NCI-H446 (cell line): ENCODE measurements around the gene CEMIP.
"Not testable (repeated sequence)": the region's sequence is repeated elsewhere in the genome, so short reads cannot be mapped to it uniquely, and the experiment has no call there.

Source experiments
- DNase-seq, 2 experiments: peaks; one replicate each; lab custom pipeline; 2025; lab: John Stamatoyannopoulos, UW

Gene CEMIP

DNA sequence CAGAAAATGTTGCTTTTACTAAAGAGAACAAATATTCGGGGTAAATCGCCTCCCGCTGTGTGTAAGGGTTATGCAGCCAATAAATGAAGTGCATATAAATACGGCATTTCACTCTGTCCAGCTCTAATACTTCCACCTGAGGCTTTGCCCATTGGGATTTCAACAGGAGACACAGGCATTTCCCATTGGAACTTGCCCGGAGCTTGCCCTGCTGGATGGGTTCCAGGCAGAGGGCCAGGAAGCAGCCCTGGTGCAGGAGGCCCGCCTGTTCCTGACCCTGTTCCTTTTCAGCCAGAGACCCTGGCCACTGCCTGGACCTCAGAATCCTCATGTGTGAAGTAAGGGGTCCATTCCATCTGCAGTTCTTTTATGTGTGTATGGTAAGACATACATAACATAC is 17.4 kb upstream of the CEMIP start:
- no peak for DNase-seq

GRCh38 chr15:80763235-80763634 is 15.9 kb upstream of the CEMIP start:
- DNase-seq, result not testable (repeated sequence)

DNA sequence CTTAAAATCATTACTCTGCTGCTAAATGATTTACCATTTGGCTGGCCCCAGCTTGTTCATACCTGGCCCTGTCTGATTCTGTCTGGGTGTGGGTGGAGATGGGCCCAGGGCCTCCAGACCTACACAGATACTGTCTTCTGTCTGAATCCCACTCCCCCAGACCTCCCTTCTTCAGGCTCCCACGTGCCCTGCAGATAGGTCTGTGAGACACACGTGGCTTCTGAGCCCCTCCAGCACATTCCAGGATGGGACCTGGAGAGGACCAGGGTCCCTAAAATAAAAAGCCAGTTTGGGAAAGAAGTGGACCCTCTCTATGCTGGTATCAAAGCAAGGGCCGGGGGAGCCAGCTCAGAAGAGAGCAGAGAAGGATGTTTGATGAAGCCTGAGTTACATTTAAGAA is 14.6 kb upstream of the CEMIP start:
- no peak for DNase-seq

GRCh38 chr15:80766275-80766674 is 12.9 kb upstream of the CEMIP start:
- no peak for DNase-seq

- no peak for DNase-seq
Measured at GRCh38 chr15:80768158-80768557, 11.0 kb upstream of the CEMIP start.

DNA sequence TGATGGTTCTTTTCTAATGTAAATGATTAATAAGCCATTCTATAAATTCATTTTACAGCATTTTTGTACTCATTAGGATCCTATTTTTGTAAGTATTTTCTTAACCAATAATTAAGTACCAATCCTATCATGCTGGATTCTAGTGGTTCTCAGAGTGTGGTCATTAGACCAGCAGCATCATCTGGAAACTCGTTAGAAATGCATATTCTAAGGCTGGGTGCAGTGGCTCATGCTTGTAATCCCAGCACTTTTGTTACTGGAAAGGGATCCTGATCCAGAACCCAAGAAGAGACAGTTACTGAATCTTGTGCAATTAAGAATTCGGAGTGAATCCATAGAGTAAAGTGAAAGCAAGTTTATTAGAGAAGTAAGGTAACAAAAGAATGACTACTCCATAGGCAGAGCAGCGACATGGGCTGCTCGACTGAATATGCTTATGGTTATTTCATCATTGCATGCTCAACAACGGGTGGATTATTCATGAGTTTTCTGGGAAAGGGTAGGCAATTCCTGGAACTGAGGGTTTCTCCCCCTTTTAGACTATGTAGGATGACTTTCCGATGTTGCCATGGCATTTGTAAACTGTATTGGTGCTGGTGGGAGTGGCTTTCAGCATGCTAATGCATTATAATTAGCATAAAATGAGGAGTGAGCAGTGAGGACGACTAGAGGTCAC is 9.9 kb upstream of the CEMIP start:
- no peak for DNase-seq

DNA sequence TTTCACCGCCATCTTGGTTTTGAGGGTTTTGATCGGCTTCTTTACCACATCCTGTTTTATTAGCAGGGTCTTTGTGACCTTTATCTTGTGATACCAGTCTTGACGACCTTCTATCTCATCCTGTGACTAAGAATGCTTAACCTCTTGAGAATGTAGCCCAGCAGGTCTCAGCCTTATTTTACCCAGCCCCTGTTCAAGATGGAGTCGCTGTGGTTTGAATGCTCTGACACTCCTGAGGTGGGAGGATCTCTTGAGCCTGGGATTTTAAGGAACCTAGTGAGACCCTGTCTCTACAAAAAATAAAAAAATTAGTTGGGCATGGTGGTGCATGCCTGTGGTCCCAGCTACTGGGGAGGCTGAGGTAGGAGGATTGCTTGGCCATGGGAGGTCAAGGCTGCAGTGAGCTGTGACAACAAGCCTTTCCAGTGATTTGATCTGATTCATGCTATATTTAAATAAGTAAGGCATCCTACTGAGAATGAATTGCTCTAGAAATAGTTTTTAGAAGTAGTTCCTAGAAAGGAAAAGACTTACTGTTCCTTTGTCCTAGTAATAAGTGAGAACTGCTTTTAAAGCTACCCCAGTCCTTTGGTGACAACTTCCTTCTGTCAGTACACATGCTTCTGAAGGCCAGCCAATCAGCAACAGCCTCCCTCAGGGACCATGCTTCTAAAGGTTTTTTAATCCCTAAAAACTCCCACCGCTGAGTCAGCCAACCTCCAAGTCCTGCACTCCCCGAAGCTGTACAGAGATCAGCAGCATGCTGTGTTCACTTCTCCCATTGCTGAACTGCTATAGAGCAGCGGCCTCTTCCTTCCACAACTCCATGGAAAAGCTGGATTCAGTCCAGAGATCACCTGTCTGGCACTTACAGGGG is 9.1 kb upstream of the CEMIP start:
- no peak for DNase-seq

- no peak for DNase-seq
Measured at GRCh38 chr15:80773122-80773551, 6.0 kb upstream of the CEMIP start.

GRCh38 chr15:80773792-80774352 is 5.3 kb upstream of the CEMIP start:
- DNase-seq, result no peak

GRCh38 chr15:80774486-80774885 is 4.7 kb upstream of the CEMIP start:
- DNase-seq, result no peak

GRCh38 chr15:80775338-80775737 is 3.8 kb upstream of the CEMIP start:
- no peak for DNase-seq

GRCh38 chr15:80776420-80777045 is 2.6 kb upstream of the CEMIP start:
- DNase-seq, result peak; percentile 68 to 90

DNA sequence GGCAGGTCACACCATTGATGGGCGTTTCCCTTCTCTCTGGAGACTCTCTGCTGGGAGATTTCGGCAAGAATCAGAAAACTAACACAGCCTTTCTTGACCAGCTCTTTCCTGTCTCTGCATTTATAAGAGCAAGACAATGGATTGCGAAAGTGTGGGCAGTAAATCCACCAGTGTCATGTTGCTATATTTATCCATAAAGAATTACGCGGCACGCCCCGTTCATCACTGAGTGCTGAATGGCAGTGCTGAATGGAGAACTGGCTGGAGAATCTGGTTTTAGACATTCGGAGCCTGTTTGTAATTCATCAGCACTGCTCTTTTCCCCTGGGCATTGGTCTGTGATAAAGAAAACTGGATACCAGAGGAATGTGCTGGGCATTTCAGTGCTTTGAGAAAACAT is 2.0 kb upstream of the CEMIP start:
- DNase-seq, result no peak

- DNase-seq, result no peak
Measured at GRCh38 chr15:80777826-80778620, 1.1 kb upstream of the CEMIP start.

DNA sequence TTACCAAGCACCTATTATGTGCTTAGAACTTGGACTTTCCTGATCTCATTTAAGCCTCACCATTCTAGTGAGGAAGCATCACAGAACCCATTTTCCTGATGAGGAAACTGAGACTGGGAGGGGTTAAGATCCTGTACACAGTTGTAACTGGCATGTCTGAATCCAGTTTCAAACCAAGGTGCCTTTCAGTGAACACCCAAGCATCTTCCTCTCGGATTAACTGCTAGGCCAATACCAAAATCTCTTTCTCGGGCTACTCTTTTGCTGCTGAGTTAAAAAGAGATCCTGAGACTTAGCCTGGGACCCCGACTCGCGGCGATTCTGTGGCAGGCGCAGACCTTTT is 578 bp upstream of the CEMIP start:
- DNase-seq, result no peak

- peak in 1 of 2 experiments; percentile 34 for DNase-seq
Measured at GRCh38 chr15:80779658-80780415, 667 bp downstream of the CEMIP start.

- no peak for DNase-seq
Measured at GRCh38 chr15:80780416-80781221, 1.4 kb downstream of the CEMIP start.

DNA sequence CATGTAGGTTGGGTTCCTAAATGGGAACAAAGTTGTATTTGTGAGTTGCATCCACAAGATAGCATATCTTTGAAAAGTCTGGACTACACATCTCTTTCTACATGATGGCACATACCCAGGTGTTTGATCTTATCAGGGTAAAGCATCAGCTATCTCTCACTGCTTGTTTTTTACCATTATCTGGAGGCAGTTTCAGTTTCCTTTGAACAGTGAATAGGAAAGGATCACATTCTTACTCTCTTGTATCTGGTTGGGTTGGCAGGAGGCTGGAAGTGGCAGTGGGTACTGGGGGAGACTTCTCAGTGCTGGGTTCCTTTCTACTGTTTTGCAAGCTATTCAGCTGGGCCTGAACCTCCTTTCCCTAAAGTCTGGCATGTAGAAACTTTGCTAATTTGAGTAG is 4.1 kb downstream of the CEMIP start:
- no peak for DNase-seq

DNA sequence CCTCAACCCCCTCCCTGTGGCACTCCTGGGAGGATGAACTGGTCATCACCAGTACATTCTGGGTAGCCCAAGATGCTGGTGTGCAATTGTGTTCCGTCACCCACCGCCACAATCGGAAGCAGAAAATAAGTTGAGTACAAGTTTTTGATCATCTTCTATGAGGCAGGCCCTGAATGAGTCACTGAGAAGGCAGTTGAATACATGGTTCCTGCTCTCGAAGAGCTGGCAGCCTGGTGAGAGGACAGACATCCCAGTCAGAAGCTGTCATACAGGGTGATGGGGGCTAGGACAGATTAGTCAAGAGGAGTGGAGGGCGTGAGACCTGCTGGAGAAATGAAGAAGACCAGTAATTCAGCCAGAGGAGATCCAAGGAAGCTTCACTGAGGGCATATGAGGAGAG is 6.2 kb downstream of the CEMIP start:
- no peak for DNase-seq

- no peak for DNase-seq
Measured at GRCh38 chr15:80785811-80786354, 6.7 kb downstream of the CEMIP start.
